GM23338 (cell line): Measurements from ENCODE around the gene EPAS1.

ENCODE experiments used
- CREB1 ChIP-seq: fragments of 250-450 bp; sonication (Bioruptor Pico); IDR thresholded peaks from 2 replicates; pipeline ENCODE4 v1.5.0; 2020; ENCODE audit warnings: low read depth, mild to moderate bottlenecking, moderate library complexity
- CTCF ChIP-seq, 2 experiments: fragments of 200-600 bp in 1 of 2; sonication (generic) in 1 of 2; conservative IDR thresholded peaks; 2 replicates each; pipeline versions ENCODE4 v1.5.1 to v1.6.1; 2016 to 2017; ENCODE audit warnings: antibody characterized with exemption in 2 of 2, low read depth in 2 of 2, mild to moderate bottlenecking in 2 of 2, moderate library complexity in 1 of 2
- EZH2 ChIP-seq: fragments of 200-600 bp; sonication (generic); IDR thresholded peaks from one replicate; pipeline ENCODE4 v1.8.0; 2017; ENCODE audit warnings: antibody characterized with exemption, mild to moderate bottlenecking, low read depth; ENCODE audit not compliant: unreplicated experiment
- EZH2phosphoT487 ChIP-seq: fragments of 200-600 bp; sonication (generic); IDR thresholded peaks from one replicate; pipeline ENCODE4 v1.8.1; 2018; ENCODE audit warnings: antibody characterized with exemption; ENCODE audit not compliant: unreplicated experiment
- JUNB ChIP-seq: IDR thresholded peaks from one replicate; pipeline ENCODE4 v1.6.1; 2016; ENCODE audit warnings: antibody characterized with exemption; ENCODE audit not compliant: unreplicated experiment
- NANOG ChIP-seq: IDR thresholded peaks from 2 replicates; pipeline ENCODE4 v1.6.1; 2016; ENCODE audit warnings: antibody characterized with exemption, borderline replicate concordance
- POLR2AphosphoS5 ChIP-seq: IDR thresholded peaks from 2 replicates; pipeline ENCODE4 v1.6.1; 2016; ENCODE audit warnings: antibody characterized with exemption, low read depth
- REST ChIP-seq: IDR thresholded peaks from one replicate; pipeline ENCODE4 v1.6.1; 2018; ENCODE audit warnings: antibody characterized with exemption; ENCODE audit not compliant: unreplicated experiment
- STAT1 ChIP-seq: IDR thresholded peaks from one replicate; pipeline ENCODE4 v1.6.1; 2016; ENCODE audit warnings: antibody characterized with exemption; ENCODE audit not compliant: unreplicated experiment
- ZNF114 ChIP-seq: fragments of 250-450 bp; sonication (Bioruptor Pico); IDR thresholded peaks from 2 replicates; pipeline ENCODE4 v1.5.0; 2020; ENCODE audit warnings: mild to moderate bottlenecking, moderate library complexity
- ZNF331 ChIP-seq: fragments of 250-450 bp; sonication (Bioruptor Pico); IDR thresholded peaks from 2 replicates; pipeline ENCODE4 v1.5.0; 2020; ENCODE audit warnings: low read depth, mild to moderate bottlenecking, moderate library complexity
- TF ChIP-seq, protein P1 (sequence below): IDR thresholded peaks from 2 replicates; pipeline ENCODE4 v1.6.1; 2016; ENCODE audit warnings: antibody characterized with exemption

- TF ChIP-seq CTCF (conservative IDR thresholded peaks at IDR 0.05; ENCODE audit: low read depth in 2 of 2), result no peak
- no peak for TF ChIP-seq EZH2
- TF ChIP-seq POLR2AphosphoS5, result no peak
- TF ChIP-seq, protein P1, sequence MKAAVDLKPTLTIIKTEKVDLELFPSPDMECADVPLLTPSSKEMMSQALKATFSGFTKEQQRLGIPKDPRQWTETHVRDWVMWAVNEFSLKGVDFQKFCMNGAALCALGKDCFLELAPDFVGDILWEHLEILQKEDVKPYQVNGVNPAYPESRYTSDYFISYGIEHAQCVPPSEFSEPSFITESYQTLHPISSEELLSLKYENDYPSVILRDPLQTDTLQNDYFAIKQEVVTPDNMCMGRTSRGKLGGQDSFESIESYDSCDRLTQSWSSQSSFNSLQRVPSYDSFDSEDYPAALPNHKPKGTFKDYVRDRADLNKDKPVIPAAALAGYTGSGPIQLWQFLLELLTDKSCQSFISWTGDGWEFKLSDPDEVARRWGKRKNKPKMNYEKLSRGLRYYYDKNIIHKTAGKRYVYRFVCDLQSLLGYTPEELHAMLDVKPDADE, result no peak
- TF ChIP-seq ZNF331 (CRISPR knock-in tag), result no peak
- TF ChIP-seq CREB1 (CRISPR knock-in tag), result no peak
- no peak for TF ChIP-seq REST
- TF ChIP-seq ZNF114 (CRISPR knock-in tag), result no peak
- no peak for TF ChIP-seq EZH2phosphoT487
- TF ChIP-seq JUNB, result no peak
- TF ChIP-seq STAT1, result no peak
- no peak for TF ChIP-seq NANOG
Measured at GRCh38 chr2:46290078-46290477, 7.1 kb upstream of the EPAS1 start.
